Suppressor macrophage treated with lipopolysaccharide for 4 hours (primary cell): ENCODE data around the gene MRPS34.
"Not testable (repeated sequence)": the region's sequence is repeated elsewhere in the genome, so short reads cannot be mapped to it uniquely, and the experiment has no call there.

Experiments
- DNase-seq: peaks from one replicate; pipeline ENCODE4 v3.0.0-alpha.2; 2020

MRPS34 gene

DNA sequence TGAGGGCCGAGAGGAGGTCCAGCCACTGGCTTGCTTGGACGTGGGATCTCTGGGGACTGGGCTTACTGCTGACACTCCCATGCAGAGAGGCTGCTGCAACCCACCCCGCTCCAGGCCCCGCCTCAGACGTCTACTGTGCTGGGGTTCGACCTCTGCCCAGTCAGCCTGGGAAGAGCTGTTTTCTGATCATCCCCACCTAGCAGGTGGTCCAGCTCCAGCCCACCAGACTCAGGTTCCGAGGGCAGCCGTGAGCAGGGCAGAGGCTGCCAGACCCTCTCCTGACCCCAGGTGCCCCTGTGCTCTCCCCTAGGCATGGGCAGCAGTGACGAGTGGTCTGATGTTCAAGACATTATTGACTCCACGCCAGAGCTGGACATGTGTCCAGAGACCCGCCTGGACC, 25.0 kb downstream of the MRPS34 start:
- DNase-seq = no peak

DNA sequence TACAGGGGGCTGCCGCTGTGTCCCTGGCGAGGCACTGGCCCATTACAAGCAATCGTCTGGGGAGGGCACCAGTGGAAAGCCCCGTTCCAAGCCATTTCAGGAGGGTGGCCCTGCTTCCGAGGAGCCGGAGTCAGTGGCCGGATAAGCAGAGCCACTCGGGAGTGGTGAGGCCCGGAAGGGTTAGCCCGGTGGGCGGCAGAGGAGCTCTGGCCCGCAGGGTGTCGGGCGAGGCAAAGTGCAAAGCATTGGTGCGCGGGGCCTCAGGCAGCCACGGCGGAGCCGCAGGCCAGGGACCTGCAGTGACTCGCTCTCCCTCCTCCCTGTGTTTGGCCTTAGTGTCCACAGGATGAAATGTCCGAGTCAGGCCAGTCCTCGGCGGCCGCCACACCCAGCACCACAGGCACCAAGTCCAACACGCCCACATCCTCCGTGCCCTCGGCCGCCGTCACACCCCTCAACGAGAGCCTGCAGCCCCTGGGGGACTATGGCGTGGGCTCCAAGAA, 26.2 kb downstream of the MRPS34 start:
- DNase-seq = no peak

DNA sequence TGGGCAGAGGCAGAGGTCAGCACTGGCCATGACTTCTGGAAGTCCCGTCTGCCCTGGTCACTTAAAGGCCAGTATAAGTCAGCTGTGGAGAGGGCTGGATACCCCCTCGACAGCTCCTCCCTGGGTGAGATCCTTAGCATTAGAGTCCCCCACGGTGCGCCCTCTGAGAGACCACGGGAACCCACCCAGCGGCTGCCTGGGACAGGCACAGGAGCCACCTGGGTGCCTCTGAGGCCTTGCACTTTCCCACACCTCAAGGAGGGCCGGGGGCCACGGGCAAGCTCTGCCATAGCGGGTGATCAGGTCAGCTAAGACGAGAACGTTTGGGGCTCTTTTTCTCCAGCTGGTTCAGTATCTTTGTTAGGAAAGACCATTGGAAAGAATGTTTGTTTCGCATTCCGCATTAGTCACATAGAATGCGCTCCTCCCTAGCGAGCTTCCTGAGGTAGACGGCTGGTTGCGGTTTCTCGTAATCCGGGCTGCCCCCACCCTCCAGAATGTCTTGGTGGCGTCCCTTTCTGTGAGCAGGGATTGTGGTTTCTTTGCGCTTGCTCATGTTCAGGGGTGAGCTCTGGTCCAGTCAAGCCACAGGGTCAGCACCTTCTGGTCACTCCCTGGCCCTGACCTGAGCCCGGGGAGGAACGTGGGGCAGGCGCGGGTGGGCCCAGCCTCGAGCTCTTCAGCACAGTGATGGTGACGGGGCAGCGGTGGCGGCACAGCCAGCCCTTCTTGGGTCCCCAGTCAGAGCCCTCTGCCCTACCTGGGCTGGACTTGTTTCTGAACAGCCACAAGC, 26.8 kb downstream of the MRPS34 start:
- no peak for DNase-seq

- DNase-seq = no peak
Measured at GRCh38 chr16:1745181-1745899, 27.6 kb downstream of the MRPS34 start.

GRCh38 chr16:1744338-1744840, 28.5 kb downstream of the MRPS34 start:
- DNase-seq = no peak

- DNase-seq = no peak
Measured at GRCh38 chr16:1743376-1744337, 29.3 kb downstream of the MRPS34 start.

GRCh38 chr16:1741553-1742165, 31.3 kb downstream of the MRPS34 start:
- DNase-seq = no peak

DNA sequence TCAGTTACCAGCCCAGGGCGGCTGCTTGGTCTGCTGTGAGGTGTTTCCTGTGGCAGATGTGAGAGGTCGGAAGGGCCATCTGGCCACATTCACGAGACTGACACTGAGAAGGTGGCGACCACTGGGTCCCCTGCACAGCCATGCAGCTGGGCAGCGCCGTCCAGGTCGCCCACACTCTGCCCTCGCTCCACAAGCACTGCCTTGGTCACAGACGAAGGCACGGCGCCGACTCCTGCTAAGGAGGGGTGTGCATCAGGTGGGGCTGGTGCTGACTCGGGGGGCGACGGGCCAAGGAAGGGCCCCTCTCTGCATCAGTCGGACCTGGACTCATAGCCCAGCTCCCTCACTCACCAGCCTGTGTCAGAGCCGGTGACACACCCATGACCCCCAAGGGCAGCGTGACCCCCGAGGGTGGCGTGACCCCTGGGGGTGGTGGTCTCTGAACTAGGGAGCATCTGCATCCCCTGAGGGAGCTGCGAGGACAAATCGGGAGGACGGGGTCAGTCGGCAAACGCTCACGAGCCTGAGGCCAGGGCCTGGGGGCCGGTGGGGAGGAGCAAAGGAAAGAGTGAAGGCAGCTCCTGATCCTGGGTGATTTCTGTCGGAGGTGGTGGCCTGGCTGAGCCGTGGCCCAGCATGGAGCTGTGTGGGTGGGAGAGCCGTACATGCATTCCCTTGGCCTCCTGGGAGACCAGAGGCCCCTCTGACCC, 32.0 kb downstream of the MRPS34 start:
- no peak for DNase-seq

DNA sequence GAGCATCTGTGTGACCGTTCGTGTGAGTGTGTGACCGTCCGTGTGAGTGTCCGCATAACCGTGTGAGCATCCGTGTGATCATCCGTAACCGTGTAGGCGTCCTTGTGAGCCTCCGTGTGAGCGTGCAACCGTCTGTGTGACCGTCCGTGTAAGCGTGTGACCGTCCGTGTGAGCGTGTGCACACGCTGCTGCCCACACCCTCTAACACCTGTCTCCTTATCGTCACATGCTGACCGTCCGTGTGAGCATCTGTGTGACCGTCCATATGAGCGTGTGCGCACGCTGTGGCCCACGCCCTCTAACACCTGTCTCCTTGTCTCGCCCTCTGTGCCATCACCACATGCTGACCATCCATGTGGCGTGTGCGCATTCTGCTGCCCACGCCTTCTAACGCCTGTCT, 32.7 kb downstream of the MRPS34 start:
- no peak for DNase-seq

DNA sequence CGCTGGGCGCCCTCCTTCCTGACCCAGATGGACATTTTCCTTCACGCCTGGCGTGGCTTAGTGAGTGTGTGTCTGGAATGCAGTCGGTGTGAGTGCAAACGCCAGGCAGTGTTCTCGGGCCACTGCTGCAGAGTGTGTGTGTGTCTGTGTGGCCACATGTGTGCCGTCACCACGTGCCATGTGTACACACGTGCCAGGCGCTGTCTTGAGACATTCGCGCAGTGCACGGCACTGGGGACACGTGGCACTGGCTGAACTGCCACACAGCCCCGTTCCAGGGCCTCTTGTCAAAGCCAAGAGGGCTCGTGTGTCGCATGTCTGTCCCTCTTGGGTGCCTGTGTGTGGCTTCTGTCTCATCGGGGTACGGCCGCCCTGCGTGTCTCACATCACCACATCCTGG, 38.1 kb downstream of the MRPS34 start:
- DNase-seq = no peak

GRCh38 chr16:1734123-1734522, 38.8 kb downstream of the MRPS34 start:
- DNase-seq = no peak

GRCh38 chr16:1732551-1732987, 40.4 kb downstream of the MRPS34 start:
- not testable (repeated sequence) for DNase-seq

DNA sequence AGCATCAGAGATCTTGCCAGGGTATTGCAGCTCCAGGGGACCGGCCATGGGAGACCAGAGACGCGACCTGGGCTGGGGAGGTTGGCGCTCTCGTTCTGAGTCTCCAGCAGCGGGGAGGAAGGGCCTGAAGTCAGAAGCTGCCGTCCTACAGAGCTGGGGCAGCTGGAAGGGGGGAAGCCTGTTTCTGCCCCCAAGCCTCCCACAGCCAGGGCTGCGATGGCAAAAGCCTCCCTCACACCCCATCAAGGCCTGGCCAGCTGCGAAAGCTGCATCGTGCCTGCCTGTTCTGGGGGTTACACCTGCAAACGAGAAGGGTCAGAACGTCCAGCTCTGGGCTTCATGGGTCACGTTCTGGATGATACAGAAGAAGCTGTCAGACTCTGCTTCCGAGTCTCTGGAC, 40.9 kb downstream of the MRPS34 start:
- DNase-seq = no peak

DNA sequence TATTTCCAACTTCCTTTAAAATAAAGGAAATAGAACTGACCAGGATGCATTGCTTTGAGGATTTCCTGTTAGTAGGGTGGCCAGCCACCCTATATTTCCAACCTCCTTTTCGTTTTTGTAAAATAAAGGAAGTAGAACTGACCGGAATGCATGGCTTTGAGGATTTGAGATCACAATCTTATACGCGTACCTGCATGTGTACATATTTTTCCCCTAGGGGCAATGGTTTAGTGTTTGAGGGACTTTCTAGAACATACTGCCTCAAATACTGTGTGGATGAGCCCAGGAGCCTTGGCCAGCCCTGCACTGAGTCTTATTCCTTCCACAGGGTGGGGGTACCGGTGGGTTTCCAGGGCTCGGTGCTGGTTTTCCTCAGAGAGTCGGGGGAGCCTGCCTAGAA, 41.3 kb downstream of the MRPS34 start:
- no peak for DNase-seq

GRCh38 chr16:1731073-1731472, 41.9 kb downstream of the MRPS34 start:
- no peak for DNase-seq

DNA sequence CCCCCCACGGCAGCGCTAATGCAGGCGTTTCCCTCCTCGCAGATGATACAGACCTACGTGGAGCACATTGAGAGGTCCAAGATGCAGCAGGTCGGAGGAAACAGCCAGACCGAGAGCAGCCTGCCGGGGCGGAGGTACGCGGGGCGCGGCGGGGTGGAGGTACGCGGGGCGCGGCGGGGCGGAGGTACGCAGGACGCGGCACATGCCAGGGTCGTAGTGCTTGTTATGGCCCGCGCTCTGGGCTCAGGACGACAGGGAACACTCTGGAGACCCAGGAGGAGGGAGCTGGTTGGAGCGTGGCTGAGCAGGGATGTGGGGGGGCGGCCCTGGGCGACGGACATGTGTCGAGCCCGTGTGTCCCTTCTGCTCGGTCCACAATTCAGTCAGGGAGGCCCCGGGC, 43.5 kb downstream of the MRPS34 start:
- DNase-seq = no peak

DNA sequence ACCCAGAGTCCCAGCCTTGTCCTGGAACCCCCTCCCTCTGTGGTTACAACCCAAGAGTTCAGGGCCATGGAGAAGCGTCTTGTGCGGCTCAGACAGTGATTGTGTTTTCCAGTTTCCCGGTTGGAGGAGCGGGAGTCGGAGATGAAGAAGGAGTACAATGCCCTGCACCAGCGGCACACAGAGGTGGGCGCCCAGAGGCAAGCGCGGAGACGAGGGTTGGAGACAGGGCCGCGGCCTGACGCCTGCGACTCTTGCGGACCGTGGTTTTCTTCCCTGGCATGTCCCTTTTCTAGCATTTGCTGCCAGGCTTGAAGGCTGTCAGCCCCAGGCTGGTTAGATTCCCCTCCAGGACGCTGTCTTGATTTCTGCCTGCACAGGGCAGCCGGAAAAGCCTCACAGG, 43.9 kb downstream of the MRPS34 start:
- DNase-seq = no peak

DNA sequence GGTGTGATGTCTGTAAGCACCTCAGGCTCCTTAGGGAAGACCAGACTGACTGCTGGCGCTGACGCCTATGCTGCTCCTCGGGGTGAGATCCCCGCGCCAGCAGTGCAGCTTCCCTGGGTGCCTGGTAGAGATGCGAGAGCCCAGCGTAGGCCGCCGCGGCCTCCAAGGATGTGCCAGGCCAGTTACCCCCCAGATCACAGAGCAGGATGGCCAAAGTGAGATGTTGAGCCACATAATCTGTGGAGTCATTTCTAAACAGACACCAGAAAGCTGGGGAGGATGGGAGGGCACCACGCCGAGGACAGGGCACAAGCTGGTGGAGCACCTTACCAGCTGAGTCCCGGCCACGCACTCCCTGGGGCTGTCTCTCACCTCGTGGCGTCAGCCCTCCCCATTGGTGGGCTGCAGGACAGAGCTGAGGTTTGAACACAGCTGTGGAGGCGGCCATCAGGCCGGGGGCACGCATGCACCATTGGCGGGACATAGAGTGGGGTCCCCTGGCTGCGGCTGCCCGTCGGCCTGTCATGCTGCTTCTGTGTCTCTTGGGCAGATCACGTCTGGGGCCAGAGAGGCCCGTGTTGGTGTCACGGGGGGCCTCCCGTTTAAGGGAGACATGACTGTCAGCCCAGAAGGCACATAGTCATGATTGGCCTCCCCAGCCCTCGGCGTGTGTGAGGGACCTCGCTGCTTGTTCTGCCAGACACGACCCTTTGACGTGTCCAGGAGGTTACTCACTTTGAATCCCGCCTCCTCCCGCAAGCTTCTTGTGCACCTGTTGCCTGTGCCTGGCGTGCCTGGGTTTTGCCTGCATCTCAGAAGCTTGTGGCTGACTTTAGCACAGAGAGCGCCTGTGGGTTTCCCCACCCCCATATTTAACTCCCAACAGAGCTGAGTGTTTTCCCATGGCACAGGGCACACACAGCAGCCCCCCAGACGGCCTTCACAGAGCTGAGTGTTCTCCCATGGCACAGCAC, 45.0 kb downstream of the MRPS34 start:
- no peak for DNase-seq

- no peak for DNase-seq
Measured at GRCh38 chr16:1726661-1727502, 46.1 kb downstream of the MRPS34 start.
